ENCODE data around the gene PRKN.

GRCh38 chr6:162267126-162267525 lies 460.4 kb downstream of the PRKN start:
- no peak for TF ChIP-seq CTCF (IDR thresholded peaks at IDR 0.05; ENCODE audit: poor library complexity, severe bottlenecking)
- no peak for TF ChIP-seq EZH2 (IDR thresholded peaks at IDR 0.05; ENCODE audit: borderline replicate concordance, insufficient read depth, low read length, poor library complexity, severe bottlenecking)
- TF ChIP-seq TAF1 (IDR thresholded peaks at IDR 0.05; ENCODE audit: low read depth): no peak
- no peak for TF ChIP-seq RAD21 (conservative IDR thresholded peaks at IDR 0.05)

All from neural cell (in vitro differentiated cells).